Left colon (tissue), 2 donors: ENCODE results near the gene RPL29. TPM values are rescaled to one million over a fixed set of nuclear protein-coding genes. Genes with fewer than 3 reads are reported as not detected.
"Not testable (repeated sequence)": the region's sequence is repeated elsewhere in the genome, so short reads cannot be mapped to it uniquely, and the experiment has no call there.

Source experiments
- ATAC-seq: fragments of 200-7000 bp; cut with Tn5 transposase; one replicate; pipeline ENCODE4 v1.9.1; 2020; ENCODE audit warnings: mild to moderate bottlenecking, moderate library complexity
- DNase-seq, 2 donors: peaks; one replicate each; pipeline ENCODE4 v3.0.0-alpha.2; 2020
- intact Hi-C, 2 donors: fragments of 100-400 bp; cut with DNase I in 1 of 2; cut with micrococcal nuclease in 1 of 2; formaldehyde crosslinking; loops; one replicate each; pipeline versions ENCODE4 v1.11.2 to v1.14.0; 2022; cut with DNase I, micrococcal nuclease
- long read RNA-seq: library from polyadenylated mRNA; unstranded; transcript quantifications from one replicate; pipeline ENCODE4 v2.0.0, GENCODE V29; 2021
- total RNA-seq, 2 donors: library from RNA; stranded (reverse); fragmentation: NEBNext Ultra II Directional; extraction: Animal tissue kit (Norgen Biotek cat#: 25700); gene quantifications; one replicate each; pipeline ENCODE4 v1.2.1, GENCODE V29; 2021
- donor health status: DM: no; HTN: no; CAD: no.
- donor health status: DM: yes; HTN: yes; CAD: no.

Gene RPL29
- 100 to 1,000 TPM; 894 to 910 TPM for total RNA-seq
- long read RNA-seq, transcript RPL29-201 (4 exons, 723 nt): major isoform, 56 of 109 reads
- long read RNA-seq, partial matches to known transcripts: 48 of 109 reads
- long read RNA-seq, other reads (novel, unspliced or antisense): 2 of 109 reads

GRCh38 chr3:51995346-51996163, at the start of gene RPL29:
RPL29 (minus strand) TSS chr3:51995895; CDS start chr3:51995461, 434 bp downstream.
- ATAC-seq (peak; percentile 96), DNase-seq (peak; percentile 92 to 93)
- intact Hi-C loops: loop anchor here in 1 of 2 donors (5.0 kb wide), 1 partner anchor 137 kb away; no protein-coding TSS in a partner anchor

GRCh38 chr3:52044869-52045619, 49.3 kb upstream of the RPL29 start:
- intact Hi-C loops: no loop called here
- ATAC-seq (no peak), DNase-seq (no peak)

DNA sequence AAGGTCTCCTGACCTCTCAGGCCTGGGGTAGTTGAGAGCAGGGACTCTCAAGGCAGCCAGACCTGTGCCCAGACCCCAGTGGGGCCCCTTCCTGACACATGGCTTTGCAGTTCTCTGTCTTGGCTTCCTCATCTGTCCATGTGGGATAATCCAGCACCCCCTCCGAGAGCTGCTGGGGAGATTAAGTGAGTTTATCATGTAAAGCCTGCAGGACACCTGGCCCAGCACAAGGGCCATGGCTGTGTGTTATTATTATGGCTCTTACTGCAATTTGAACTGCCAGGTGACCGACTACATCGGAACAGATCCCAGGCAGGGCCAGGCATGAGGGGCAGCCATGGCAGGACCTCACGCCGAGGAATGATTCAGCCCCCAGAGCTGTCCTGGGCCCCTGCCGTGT, 48.1 kb upstream of the RPL29 start:
- intact Hi-C loops: no loop called here
- ATAC-seq: no peak
- DNase-seq: no peak

GRCh38 chr3:52043039-52043438, 47.3 kb upstream of the RPL29 start:
- ATAC-seq, DNase-seq, intact Hi-C loops: not testable (repeated sequence)

DNA sequence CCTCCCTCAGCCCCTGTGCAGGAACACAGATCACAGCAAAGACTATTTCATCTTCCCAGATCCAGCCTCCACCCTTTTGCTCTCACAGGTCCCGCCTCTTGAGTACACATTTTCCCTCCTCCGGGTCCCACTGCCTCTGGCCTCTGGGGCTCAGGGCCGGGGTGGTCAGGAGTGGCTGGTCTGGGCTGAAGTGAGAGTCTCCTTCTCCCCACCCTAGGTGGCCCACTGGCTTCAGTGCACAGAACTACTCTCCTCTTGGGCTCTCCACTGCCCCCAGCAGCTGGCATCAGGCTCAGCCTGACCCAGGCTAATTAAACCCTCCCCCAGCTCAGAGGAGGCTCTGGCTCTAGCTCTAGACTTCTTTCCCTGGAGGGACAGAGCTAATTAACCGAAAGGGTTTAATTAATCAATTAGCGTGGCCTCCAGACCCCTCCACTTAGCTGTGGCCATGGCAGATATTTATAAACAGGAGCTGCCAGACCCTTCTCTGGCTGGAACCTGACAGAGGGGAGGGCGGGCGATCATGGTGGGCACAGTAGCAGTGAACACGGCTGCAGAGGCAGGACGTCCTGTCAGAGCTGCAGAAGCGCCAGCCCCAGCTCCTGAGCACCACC, 45.5 kb upstream of the RPL29 start:
- DNase-seq (no peak), ATAC-seq (no peak)
- intact Hi-C loops: no loop called here

GRCh38 chr3:52040600-52040999, 44.9 kb upstream of the RPL29 start:
- no peak for ATAC-seq
- intact Hi-C loops: no loop called here

DNA sequence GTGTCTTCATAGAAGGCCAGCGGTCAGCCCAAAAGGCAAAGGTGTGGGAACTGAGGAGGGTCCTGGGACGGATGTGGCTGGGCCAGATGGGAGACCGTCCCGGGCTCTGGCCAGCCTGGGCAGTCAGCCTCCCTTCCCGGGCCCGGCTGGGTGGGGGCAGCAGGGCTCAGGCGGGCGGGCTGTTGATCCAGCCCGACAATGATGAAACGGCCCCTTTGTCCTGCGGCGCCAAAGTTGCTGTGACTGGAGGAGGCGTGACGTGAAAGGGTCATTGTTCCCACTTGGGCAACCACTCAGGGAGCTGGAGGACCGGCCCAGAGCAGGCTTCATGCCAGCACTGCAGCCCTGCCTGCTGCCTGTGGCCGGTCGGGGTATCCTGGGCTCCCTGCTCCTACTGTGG, 44.2 kb upstream of the RPL29 start:
- peak; percentile 56 for ATAC-seq
- no peak for DNase-seq
- intact Hi-C loops: no loop called here

More at GRCh38 chr3:52040600-52040999, 44.9 kb upstream of the RPL29 start:
- no peak for DNase-seq

DNA sequence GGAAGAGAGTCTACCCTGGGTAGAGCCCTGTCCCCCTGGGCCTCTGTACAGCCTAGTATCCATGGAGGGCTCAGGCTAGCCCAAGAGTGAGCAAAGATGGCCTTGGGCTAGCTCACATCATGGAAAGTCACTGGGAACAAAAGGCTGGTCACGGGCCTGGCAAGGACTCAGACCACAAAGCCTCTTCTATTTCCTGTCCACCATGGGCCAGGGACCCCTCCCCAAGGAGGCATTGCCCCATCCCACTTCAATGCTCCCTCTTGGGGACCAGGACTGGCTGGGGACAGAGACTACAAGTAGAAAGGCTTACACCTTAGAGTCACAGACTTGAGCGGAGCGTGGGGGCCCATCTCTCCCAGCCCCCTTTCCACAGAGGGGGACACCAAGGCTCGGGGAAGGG, 43.7 kb upstream of the RPL29 start:
- no peak for ATAC-seq
- DNase-seq: no peak
- intact Hi-C loops: no loop called here

DNA sequence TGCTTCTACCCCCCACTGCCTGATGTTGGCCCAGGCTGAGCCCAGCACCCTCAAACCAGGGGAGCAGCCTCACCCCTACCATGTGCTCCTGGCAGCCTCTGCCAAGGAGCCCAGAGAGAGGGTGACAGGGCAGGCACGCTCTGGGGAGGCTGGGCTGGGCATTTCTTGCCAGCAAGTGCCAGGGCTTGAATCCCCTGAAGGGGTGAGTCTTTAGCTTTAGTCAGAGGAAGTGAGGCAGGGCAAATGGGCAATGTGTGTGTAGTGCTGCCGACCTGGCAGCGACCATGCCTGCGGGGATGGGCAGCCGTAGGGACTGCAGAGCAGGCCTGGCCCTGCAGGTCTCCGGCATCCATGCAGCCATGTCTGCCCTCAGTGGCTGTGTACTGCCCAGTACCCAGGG, 42.5 kb upstream of the RPL29 start:
- DNase-seq (no peak), ATAC-seq (no peak)
- intact Hi-C loops: no loop called here

DNA sequence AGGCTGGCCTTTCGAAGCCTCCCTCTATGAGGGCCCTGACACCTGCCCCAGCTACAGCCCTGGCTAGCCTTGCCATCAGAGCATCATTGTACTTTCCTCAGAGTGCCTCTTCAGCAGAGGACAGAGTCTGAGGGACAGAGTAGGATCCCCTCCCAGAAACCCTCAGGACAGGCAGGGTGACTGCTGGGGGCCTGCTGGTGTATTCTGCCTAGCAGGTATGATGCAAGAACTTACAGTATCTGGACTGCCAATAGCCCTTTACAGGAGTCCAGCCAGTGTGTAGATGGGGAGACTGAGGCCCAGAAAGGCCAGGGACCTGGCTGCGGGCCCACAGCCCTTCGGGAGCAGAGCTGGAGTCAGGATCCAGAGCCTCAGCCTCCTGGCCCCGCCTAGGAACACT, 41.6 kb upstream of the RPL29 start:
- ATAC-seq (no peak), DNase-seq (no peak)
- intact Hi-C loops: no loop called here

GRCh38 chr3:52036829-52037228, 41.1 kb upstream of the RPL29 start:
- ATAC-seq: no peak
- intact Hi-C loops: no loop called here
- no peak for DNase-seq

- ATAC-seq (no peak), DNase-seq (no peak)
- intact Hi-C loops: no loop called here
Measured at GRCh38 chr3:52036222-52036694, 40.6 kb upstream of the RPL29 start.

DNA sequence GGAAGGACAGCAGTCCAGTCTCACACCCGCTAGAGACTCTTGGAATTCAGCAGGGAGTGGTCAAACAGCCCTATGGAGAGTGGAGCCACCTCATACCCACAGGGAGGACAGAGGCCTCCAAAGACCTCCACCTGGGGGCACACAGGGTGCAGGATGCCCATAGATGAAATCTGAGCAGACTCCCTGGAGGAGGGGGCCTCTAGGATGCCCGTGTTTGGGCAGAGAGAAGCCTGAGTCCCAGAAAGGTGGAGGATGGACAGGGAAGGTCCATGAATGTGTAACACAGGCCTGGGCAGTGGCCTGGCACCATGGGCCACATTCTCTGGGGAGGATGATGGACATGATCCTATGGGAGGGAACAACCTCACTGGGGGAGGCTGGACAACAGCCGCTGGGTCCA, 39.0 kb upstream of the RPL29 start:
- ATAC-seq: no peak

DNA sequence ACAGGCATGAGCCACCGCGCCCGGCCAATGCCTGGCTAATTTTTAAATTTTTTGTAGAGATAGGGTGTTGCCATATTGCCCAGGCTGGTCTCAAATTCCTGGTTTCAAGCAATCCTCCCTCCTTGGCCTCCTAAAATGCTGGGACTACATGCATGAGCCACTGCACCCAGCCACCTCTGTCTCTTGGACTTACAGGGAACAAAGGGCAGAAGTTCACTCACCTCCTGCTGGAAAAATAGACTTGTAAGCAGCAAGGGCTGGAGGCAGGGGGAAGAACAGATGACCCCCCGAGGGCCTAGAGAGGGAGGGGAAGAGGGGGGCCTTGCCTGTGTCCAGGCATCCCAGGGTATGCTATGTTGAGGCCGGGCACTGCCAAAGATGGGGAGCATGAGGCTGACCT, 38.5 kb upstream of the RPL29 start:
- peak; percentile 43 for ATAC-seq
- no peak for DNase-seq
- intact Hi-C loops: no loop called here

More for the DNA sequence above, 39.0 kb upstream of the RPL29 start:
- no peak for DNase-seq
- intact Hi-C loops: no loop called here

- intact Hi-C loops, DNase-seq: not testable (repeated sequence)
- ATAC-seq: peak; percentile 86
Measured at GRCh38 chr3:52033748-52034147, 38.1 kb upstream of the RPL29 start.

DNA sequence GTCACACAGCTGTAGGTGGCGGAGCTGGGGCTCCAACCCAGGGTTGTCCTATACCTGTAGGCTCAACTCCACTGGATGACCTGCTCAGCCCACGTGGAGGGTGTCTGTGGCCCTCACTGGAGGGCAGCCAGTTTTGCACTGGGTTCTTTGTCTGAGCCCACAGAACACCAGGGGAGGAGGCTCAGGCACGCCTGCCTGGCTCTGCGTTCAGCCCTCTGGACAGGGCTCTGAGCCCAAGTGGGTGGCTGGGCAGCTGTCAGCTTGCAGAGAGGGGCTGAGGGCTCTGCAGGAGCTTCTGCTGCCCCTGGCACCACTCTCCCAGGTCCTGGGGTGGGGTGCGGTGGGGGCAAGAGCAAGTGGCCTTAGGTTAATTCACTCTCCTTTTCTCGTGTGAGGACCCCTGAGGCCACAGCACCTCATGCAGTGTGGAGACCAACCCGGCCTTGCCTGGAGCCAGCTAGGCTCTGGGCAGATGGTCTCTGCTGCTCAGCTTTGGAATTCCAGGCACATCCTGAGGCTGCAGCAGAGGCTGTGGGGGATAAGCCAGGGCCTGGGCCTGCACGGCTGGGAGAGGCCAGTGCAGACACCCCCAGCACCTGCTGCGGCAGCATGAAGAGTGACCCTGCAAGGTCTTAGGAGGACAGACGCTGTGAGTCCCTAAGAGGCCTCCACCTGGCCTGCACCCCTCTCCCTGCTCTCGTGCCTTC, 37.2 kb upstream of the RPL29 start:
- no peak for ATAC-seq
- no peak for DNase-seq
- intact Hi-C loops: no loop called here

- intact Hi-C loops: no loop called here
- ATAC-seq (no peak), DNase-seq (no peak)
Measured at GRCh38 chr3:52031896-52032295, 36.2 kb upstream of the RPL29 start.

DNA sequence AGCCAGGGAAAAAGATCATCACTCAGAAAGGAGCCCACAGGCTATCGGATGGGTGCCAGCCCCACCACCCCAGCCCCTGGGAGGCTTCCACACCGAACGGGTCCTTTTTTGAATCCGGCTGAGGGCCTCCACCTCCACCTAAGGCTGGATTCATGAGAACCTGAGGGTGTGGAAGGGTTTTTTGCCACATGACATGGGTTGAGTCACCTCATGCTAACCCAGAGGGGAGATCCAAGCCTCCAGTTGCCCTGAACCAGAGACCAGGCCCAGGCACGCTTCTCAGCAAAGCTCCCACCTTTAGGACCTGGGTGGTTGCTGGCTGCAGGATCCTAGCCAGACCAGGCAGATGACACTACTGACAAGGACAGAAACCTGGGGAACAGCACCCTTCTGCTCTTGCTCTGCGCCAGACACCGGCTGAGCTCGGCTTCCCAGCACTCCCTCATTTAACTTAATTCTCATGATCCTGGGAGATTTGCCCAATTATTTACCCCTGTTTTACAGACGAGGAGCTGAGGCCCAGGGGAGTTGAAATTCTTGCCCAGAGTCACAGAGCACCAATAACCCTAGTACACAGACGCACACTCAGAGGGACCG, 35.1 kb upstream of the RPL29 start:
- intact Hi-C loops: no loop called here
- ATAC-seq: no peak
- no peak for DNase-seq
